Neural cell (in vitro differentiated cells): ENCODE data around the gene CRYBB3.

Experiments
- EP300 ChIP-seq: fragments of 450-650 bp; conservative IDR thresholded peaks from 2 replicates; pipeline ENCODE4 v1.6.1; 2014; ENCODE audit warnings: antibody characterized with exemption, mild to moderate bottlenecking, moderate library complexity; ENCODE audit not compliant: poor library complexity, severe bottlenecking
- EZH2 ChIP-seq: fragments of 200-600, 300-800 bp; shearing (Covaris generic), sonication (generic); IDR thresholded peaks from 2 replicates; pipeline ENCODE4 v1.6.1; 2014; ENCODE audit warnings: antibody characterized with exemption, low read length, borderline replicate concordance, mild to moderate bottlenecking; ENCODE audit not compliant: insufficient read depth, poor library complexity, severe bottlenecking
- MXI1 ChIP-seq: fragments of 450-650 bp; conservative IDR thresholded peaks from 2 replicates; pipeline ENCODE4 v1.6.1; 2014; ENCODE audit warnings: antibody characterized with exemption, mild to moderate bottlenecking; ENCODE audit not compliant: poor library complexity, severe bottlenecking
- POLR2AphosphoS5 ChIP-seq: IDR thresholded peaks from 2 replicates; pipeline ENCODE4 v1.6.1; 2012
- RAD21 ChIP-seq: fragments of 450-650 bp; conservative IDR thresholded peaks from 2 replicates; pipeline ENCODE4 v1.6.1; 2014; ENCODE audit warnings: antibody characterized with exemption, mild to moderate bottlenecking, moderate library complexity
- TAF1 ChIP-seq: IDR thresholded peaks from 2 replicates; pipeline ENCODE4 v1.6.1; 2012; ENCODE audit warnings: low read depth
- TF ChIP-seq, protein P1 (sequence below): fragments of 450-650 bp; IDR thresholded peaks from 2 replicates; pipeline ENCODE4 v1.5.1; 2014; ENCODE audit warnings: antibody characterized with exemption, mild to moderate bottlenecking, moderate library complexity; ENCODE audit not compliant: poor library complexity, severe bottlenecking
- TF ChIP-seq, protein P2 (sequence below): IDR thresholded peaks from 2 replicates; pipeline ENCODE4 v1.6.1; 2012; ENCODE audit warnings: borderline replicate concordance

DNA sequence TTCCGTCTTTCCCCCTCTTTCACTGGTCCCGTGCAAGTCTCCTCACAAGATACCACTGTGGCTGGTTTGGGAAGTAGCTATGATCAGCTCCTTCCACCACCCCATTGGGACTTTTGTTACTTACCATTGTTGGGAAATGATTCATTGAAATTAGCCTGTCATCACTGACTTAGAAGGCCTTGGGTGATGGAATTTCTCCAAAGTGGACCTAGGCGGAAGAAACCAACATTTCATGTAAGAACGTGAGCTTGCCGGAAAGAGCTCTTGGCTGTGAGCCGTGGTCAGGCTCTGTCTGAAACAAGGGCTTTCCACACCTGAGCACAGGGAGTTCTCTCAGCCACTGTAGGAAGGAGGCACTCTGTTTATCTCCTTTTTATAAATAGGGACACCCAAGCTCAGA is 23.5 kb upstream of the CRYBB3 start:
- no peak for TF ChIP-seq POLR2AphosphoS5
- TF ChIP-seq, protein P1, sequence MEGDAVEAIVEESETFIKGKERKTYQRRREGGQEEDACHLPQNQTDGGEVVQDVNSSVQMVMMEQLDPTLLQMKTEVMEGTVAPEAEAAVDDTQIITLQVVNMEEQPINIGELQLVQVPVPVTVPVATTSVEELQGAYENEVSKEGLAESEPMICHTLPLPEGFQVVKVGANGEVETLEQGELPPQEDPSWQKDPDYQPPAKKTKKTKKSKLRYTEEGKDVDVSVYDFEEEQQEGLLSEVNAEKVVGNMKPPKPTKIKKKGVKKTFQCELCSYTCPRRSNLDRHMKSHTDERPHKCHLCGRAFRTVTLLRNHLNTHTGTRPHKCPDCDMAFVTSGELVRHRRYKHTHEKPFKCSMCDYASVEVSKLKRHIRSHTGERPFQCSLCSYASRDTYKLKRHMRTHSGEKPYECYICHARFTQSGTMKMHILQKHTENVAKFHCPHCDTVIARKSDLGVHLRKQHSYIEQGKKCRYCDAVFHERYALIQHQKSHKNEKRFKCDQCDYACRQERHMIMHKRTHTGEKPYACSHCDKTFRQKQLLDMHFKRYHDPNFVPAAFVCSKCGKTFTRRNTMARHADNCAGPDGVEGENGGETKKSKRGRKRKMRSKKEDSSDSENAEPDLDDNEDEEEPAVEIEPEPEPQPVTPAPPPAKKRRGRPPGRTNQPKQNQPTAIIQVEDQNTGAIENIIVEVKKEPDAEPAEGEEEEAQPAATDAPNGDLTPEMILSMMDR: no peak
- TF ChIP-seq RAD21: no peak
- TF ChIP-seq EZH2: no peak
- TF ChIP-seq, protein P2, sequence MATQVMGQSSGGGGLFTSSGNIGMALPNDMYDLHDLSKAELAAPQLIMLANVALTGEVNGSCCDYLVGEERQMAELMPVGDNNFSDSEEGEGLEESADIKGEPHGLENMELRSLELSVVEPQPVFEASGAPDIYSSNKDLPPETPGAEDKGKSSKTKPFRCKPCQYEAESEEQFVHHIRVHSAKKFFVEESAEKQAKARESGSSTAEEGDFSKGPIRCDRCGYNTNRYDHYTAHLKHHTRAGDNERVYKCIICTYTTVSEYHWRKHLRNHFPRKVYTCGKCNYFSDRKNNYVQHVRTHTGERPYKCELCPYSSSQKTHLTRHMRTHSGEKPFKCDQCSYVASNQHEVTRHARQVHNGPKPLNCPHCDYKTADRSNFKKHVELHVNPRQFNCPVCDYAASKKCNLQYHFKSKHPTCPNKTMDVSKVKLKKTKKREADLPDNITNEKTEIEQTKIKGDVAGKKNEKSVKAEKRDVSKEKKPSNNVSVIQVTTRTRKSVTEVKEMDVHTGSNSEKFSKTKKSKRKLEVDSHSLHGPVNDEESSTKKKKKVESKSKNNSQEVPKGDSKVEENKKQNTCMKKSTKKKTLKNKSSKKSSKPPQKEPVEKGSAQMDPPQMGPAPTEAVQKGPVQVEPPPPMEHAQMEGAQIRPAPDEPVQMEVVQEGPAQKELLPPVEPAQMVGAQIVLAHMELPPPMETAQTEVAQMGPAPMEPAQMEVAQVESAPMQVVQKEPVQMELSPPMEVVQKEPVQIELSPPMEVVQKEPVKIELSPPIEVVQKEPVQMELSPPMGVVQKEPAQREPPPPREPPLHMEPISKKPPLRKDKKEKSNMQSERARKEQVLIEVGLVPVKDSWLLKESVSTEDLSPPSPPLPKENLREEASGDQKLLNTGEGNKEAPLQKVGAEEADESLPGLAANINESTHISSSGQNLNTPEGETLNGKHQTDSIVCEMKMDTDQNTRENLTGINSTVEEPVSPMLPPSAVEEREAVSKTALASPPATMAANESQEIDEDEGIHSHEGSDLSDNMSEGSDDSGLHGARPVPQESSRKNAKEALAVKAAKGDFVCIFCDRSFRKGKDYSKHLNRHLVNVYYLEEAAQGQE: no peak
- no peak for TF ChIP-seq TAF1
- TF ChIP-seq EP300: no peak
- no peak for TF ChIP-seq MXI1
